AG04449 (cell line): Measurements from ENCODE around the gene IQCE.

Source experiments
- CTCF ChIA-PET: fragments of 350-600 bp; formaldehyde crosslinking; extraction: SDS; loops from one replicate; lab custom pipeline; 2021; ENCODE audit warnings: antibody characterized with exemption; lab: Yijun Ruan, JAX
- POLR2A ChIA-PET: fragments of 400-600, 350-600 bp; formaldehyde crosslinking; extraction: SDS; loops from one replicate; lab custom pipeline; 2020; ENCODE audit warnings: antibody characterized with exemption, inconsistent platforms; lab: Yijun Ruan, JAX
- DNase-seq: peaks from one replicate; pipeline ENCODE4 v3.0.0-alpha.2; 2010; ENCODE audit warnings: low read depth, low spot score
- H3K4me3 ChIP-seq: 2 replicates; pipeline ENCODE4 v1.5.1; 2011; ENCODE audit warnings: low read depth, mild to moderate bottlenecking, control low read depth, low read length
- CTCF ChIP-seq: IDR thresholded peaks from one replicate; pipeline ENCODE4 v1.5.1; 2011; ENCODE audit warnings: mild to moderate bottlenecking, moderate library complexity, low read length, control low read depth, inconsistent platforms; ENCODE audit not compliant: insufficient read depth; ENCODE audit errors: missing control alignments

IQCE gene

GRCh38 chr7:2603044-2603965, 44.5 kb downstream of the IQCE start:
- CTCF ChIA-PET, result interaction anchor here (0.7 to 1.5 kb wide), 4 partner anchors 9 to 134 kb away, joined by 3 to 4 read pairs (median 4); no protein-coding TSS in a partner anchor
- no peak for TF ChIP-seq CTCF
- POLR2A ChIA-PET, result no interaction called here
- no peak overlapping the region for H3K4me3 ChIP-seq
- DNase-seq, result no peak

- no peak for DNase-seq
- H3K4me3 ChIP-seq, result no peak overlapping the region
- ChIA-PET CTCF (interaction anchor here (1.0 to 1.5 kb wide), 3 partner anchors 12 to 18 kb away, joined by 3 to 4 read pairs (median 4); no protein-coding TSS in a partner anchor), POLR2A (no interaction called here)
- no peak for TF ChIP-seq CTCF
Observed at GRCh38 chr7:2604608-2605174, 45.9 kb downstream of the IQCE start.

- no peak for TF ChIP-seq CTCF
- CTCF ChIA-PET, result interaction anchor here (1.1 kb wide), 1 partner anchor 9 kb away, joined by 4 read pairs; no protein-coding TSS in a partner anchor
- no peak overlapping the region for H3K4me3 ChIP-seq
- DNase-seq, result no peak
- POLR2A ChIA-PET, result no interaction called here
Observed at GRCh38 chr7:2605608-2606538, 47.1 kb downstream of the IQCE start.

- DNase-seq, result no peak
- no peak overlapping the region for H3K4me3 ChIP-seq
- TF ChIP-seq CTCF, result no peak
- CTCF ChIA-PET, result interaction anchor here (0.6 to 4.0 kb wide), 3 partner anchors 8 to 21 kb away, joined by 3 to 22 read pairs (median 4); no protein-coding TSS in a partner anchor
- POLR2A ChIA-PET, result no interaction called here
Observed at GRCh38 chr7:2606539-2606936, 47.8 kb downstream of the IQCE start.

- no peak for TF ChIP-seq CTCF
- CTCF ChIA-PET, result interaction anchor here (0.6 to 4.0 kb wide), 4 partner anchors 11 to 44 kb away, joined by 3 to 22 read pairs (median 5); no protein-coding TSS in a partner anchor
- POLR2A ChIA-PET, result no interaction called here
- H3K4me3 ChIP-seq, result no peak overlapping the region
- no peak for DNase-seq
Observed at GRCh38 chr7:2607122-2607922, 48.5 kb downstream of the IQCE start.
